CD14-positive monocyte (primary cell): ENCODE results near the gene TTLL10. TPM values are rescaled to one million over a fixed set of nuclear protein-coding genes. Genes with fewer than 3 reads are reported as not detected.

Experiments
- DNase-seq, 3 donors: peaks; one replicate each; pipeline ENCODE4 v3.0.0-alpha.2; 2011 to 2022
- H2AFZ ChIP-seq: 2 replicates; pipeline ENCODE4 v1.6.0; 2012; ENCODE audit warnings: mild to moderate bottlenecking, low read depth, low read length, inconsistent platforms; ENCODE audit not compliant: insufficient read depth, poor library complexity, severe bottlenecking
- H3K27ac ChIP-seq, 2 donors: 1 replicate in 1 of 2; 2 replicates in 1 of 2; pipeline ENCODE4 v1.5.1; 2012 to 2013; ENCODE audit warnings: low read length in 2 of 2, control low read depth in 1 of 2, inconsistent platforms in 1 of 2, low read depth in 1 of 2, mild to moderate bottlenecking in 1 of 2
- H3K27me3 ChIP-seq, 2 donors: one replicate each; pipeline versions ENCODE4 v1.6.0 to v1.6.1; 2011 to 2013; ENCODE audit warnings: low read length in 2 of 2; ENCODE audit not compliant: control insufficient read depth in 2 of 2, insufficient read depth in 2 of 2
- H3K36me3 ChIP-seq, 2 donors: replicated peaks in 1 of 2; 1 replicate in 1 of 2; 2 replicates in 1 of 2; pipeline versions ENCODE4 v1.5.1 to v1.6.1; 2012 to 2013; ENCODE audit warnings: low read length in 2 of 2, control low read depth in 1 of 2, inconsistent platforms in 1 of 2, mild to moderate bottlenecking in 1 of 2; ENCODE audit not compliant: insufficient read depth in 2 of 2, control insufficient read depth in 1 of 2
- H3K4me1 ChIP-seq, 2 donors: 1 replicate in 1 of 2; 2 replicates in 1 of 2; pipeline versions ENCODE4 v1.5.1 to v1.6.1; 2012 to 2013; ENCODE audit warnings: low read length in 2 of 2, control low read depth in 1 of 2, inconsistent platforms in 1 of 2, mild to moderate bottlenecking in 1 of 2, moderate library complexity in 1 of 2; ENCODE audit not compliant: insufficient read depth in 2 of 2, control insufficient read depth in 1 of 2
- H3K4me2 ChIP-seq: replicated peaks from 2 replicates; pipeline ENCODE3; 2012; ENCODE audit warnings: low read length, moderate library complexity, mild to moderate bottlenecking; ENCODE audit not compliant: poor library complexity, severe bottlenecking; ENCODE audit errors: extremely low read depth
- H3K4me3 ChIP-seq, 3 experiments: fragments of 200-600 bp in 1 of 3; sonication (generic) in 1 of 3; replicated peaks in 1 of 3; 1 replicate in 2 of 3; 2 replicates in 1 of 3; pipeline ENCODE4 v1.5.1; 2011 to 2013; ENCODE audit warnings: low read length in 3 of 3, mild to moderate bottlenecking in 3 of 3, control low read depth in 2 of 3, low read depth in 2 of 3, inconsistent platforms in 1 of 3, moderate library complexity in 1 of 3
- H3K79me2 ChIP-seq: 2 replicates; pipeline ENCODE4 v1.6.0; 2012; ENCODE audit warnings: mild to moderate bottlenecking, control low read depth, inconsistent platforms, low read length, moderate library complexity; ENCODE audit not compliant: insufficient read depth
- H3K9ac ChIP-seq: 2 replicates; pipeline ENCODE4 v1.6.0; 2017; ENCODE audit warnings: low read length, mild to moderate bottlenecking; ENCODE audit not compliant: insufficient read depth, poor library complexity, severe bottlenecking
- H3K9me3 ChIP-seq, 2 donors: replicated peaks in 1 of 2; 1 replicate in 1 of 2; 2 replicates in 1 of 2; pipeline versions ENCODE4 v1.5.1 to v1.6.1; 2012 to 2013; ENCODE audit warnings: low read length in 2 of 2, control low read depth in 1 of 2; ENCODE audit not compliant: control insufficient read depth in 1 of 2, insufficient read depth in 1 of 2
- H4K20me1 ChIP-seq: 2 replicates; pipeline ENCODE4 v1.6.0; 2012; ENCODE audit warnings: mild to moderate bottlenecking, low read length, control low read depth, moderate library complexity; ENCODE audit not compliant: insufficient read depth
- H3K27ac Mint-ChIP-seq, 7 donors: one replicate each; pipeline ENCODE4 v1.8.0; 2020; ENCODE audit warnings: mild to moderate bottlenecking in 7 of 7, mixed read lengths in 7 of 7, moderate library complexity in 6 of 7, inconsistent platforms in 2 of 7
- H3K27me3 Mint-ChIP-seq, 3 donors: one replicate each; pipeline ENCODE4 v1.8.0; 2021 to 2022; ENCODE audit warnings: low read depth in 3 of 3, mild to moderate bottlenecking in 3 of 3, mixed read lengths in 3 of 3, moderate library complexity in 3 of 3, inconsistent platforms in 1 of 3
- H3K36me3 Mint-ChIP-seq, 2 donors: one replicate each; pipeline ENCODE4 v1.8.0; 2020; ENCODE audit warnings: mixed read lengths in 2 of 2, inconsistent platforms in 1 of 2, mild to moderate bottlenecking in 1 of 2
- H3K4me1 Mint-ChIP-seq: one replicate; pipeline ENCODE4 v1.8.0; 2020; ENCODE audit warnings: mild to moderate bottlenecking, mixed read lengths
- H3K4me3 Mint-ChIP-seq, 2 donors: one replicate each; pipeline ENCODE4 v1.8.0; 2020; ENCODE audit warnings: mild to moderate bottlenecking in 2 of 2, mixed read lengths in 2 of 2, moderate library complexity in 1 of 2
- H3K9me3 Mint-ChIP-seq, 7 donors: one replicate each; pipeline ENCODE4 v1.8.0; 2020 to 2022; ENCODE audit warnings: mixed read lengths in 7 of 7, mild to moderate bottlenecking in 6 of 7, moderate library complexity in 6 of 7, inconsistent platforms in 2 of 7
- WGBS: methylation state at CpG from one replicate; pipeline ENCODE4 v1.1.5; 2013; ENCODE audit warnings: missing lambda C conversion rate; ENCODE audit not compliant: insufficient coverage; 5-methylcytosine and 5-hydroxymethylcytosine counted together
- intact Hi-C, 2 donors: fragments of 100-400 bp; cut with micrococcal nuclease; formaldehyde crosslinking; loops; one replicate each; pipeline versions ENCODE4 v1.15.0 to v1.15.1; 2023
- polyA plus RNA-seq, 3 donors: library from polyadenylated mRNA; depleted of rRNA in 1 of 3; unstranded in 2 of 3; stranded (reverse) in 1 of 3; fragments of 300-500 nt in 2 of 3; fragments of >200 nt in 1 of 3; fragmentation: Illumina TruSeq in 2 of 3; gene quantifications; 1 replicate in 2 of 3; 2 replicates in 1 of 3; pipeline ENCODE4 v1.2.3, GENCODE V29; 2012 to 2021
- TF ChIP-seq, protein P1 (sequence below): fragments of 200-600 bp; IDR thresholded peaks from one replicate; pipeline ENCODE4 v1.8.0; 2022; ENCODE audit warnings: antibody characterized with exemption, mild to moderate bottlenecking

Gene TTLL10
- polyA plus RNA-seq, 3 donors, result 0.06 TPM; not detected in 2

DNA sequence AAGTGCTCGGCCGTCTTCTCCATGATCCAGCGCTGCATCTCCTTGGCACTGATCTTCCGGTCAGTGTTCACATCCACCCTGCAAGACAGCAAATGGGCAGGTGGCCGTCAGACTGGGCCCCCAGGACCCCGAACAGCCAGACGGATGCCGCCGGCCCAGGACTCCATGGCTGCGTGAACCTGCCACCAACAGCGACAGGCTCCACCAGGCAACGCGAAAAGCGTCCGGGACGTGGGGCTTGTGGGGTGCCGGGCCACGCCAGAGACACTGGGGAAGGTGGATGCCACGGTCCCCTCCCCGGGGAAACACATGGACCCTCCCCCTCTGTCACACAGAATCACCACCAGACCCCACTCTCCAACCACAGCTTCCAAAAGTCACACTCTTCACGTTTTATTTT is 50.2 kb downstream of the TTLL10 start:
- H3K79me2 ChIP-seq, result peaks cover 47% of the 10 kb centered on the region

DNA sequence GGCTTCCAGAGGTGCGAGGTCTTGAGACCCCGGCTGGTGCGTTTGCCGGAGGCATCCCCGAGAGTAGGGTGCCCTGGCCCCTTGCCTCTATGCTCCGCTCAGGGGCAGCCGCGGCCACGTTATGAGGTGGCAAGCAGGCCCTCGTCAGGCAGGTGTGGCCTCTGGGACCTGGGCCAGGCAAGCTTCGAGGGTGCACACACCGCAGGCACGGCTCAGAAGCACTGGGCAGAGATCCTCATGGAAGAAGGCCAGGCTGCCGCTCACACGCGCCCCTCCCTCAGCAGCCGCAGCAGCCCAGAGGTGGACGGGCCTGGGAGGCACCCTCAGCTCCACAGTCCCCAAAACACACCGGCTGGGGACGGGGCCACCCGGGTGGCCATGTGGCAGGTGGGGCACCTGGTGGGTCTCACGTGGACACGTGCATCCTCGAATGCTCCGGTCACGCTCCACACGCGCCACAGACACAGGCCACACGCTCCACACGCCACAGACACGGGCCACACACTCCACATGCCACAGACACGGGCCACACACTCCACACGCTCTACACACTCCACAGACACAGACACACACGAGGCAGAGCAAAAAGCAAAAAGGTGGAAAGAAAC is 51.7 kb downstream of the TTLL10 start:
- Histone ChIP-seq H4K20me1 (peaks cover 93% of the 10 kb centered on the region), H3K4me3 (no peak overlapping the region), H3K36me3 (peaks cover 79 to 92% of the 10 kb centered on the region in 2 donors), H3K9ac (no peak overlapping the region), H3K9me3 (no peaks in the 10 kb centered on the region), H3K4me1 (peaks cover 7 to 8% of the 10 kb centered on the region in 2 donors), H3K4me2 (no peak overlapping the region), H3K27me3 (no peaks in the 10 kb centered on the region), H2AFZ (no peak overlapping the region), H3K27ac (no peak overlapping the region), H3K79me2 (peaks cover 61% of the 10 kb centered on the region)
- WGBS, result 96% methylated on average over 30 of the region's 34 CpGs
- Mint-ChIP-seq H3K27ac (no peak overlapping the region), H3K4me1 (peaks cover 9% of the 10 kb centered on the region), H3K27me3 (no peaks in the 10 kb centered on the region), H3K4me3 (no peak overlapping the region), H3K9me3 (peaks cover 0 to 2% (median 0%) of the 10 kb centered on the region in 7 donors), H3K36me3 (peaks cover 55 to 84% of the 10 kb centered on the region in 2 donors)
- intact Hi-C loops, result no loop called here
- TF ChIP-seq, protein P1, sequence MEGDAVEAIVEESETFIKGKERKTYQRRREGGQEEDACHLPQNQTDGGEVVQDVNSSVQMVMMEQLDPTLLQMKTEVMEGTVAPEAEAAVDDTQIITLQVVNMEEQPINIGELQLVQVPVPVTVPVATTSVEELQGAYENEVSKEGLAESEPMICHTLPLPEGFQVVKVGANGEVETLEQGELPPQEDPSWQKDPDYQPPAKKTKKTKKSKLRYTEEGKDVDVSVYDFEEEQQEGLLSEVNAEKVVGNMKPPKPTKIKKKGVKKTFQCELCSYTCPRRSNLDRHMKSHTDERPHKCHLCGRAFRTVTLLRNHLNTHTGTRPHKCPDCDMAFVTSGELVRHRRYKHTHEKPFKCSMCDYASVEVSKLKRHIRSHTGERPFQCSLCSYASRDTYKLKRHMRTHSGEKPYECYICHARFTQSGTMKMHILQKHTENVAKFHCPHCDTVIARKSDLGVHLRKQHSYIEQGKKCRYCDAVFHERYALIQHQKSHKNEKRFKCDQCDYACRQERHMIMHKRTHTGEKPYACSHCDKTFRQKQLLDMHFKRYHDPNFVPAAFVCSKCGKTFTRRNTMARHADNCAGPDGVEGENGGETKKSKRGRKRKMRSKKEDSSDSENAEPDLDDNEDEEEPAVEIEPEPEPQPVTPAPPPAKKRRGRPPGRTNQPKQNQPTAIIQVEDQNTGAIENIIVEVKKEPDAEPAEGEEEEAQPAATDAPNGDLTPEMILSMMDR, result no peak
- DNase-seq, result no peak

More for the DNA sequence above, 50.2 kb downstream of the TTLL10 start:
- no peak for DNase-seq
- H3K27me3 ChIP-seq, result no peaks in the 10 kb centered on the region
- peaks cover 0 to 2% (median 0%) of the 10 kb centered on the region in 7 donors for H3K9me3 Mint-ChIP-seq
- no peaks in the 10 kb centered on the region for H3K4me1 ChIP-seq
- H3K36me3 Mint-ChIP-seq, result peaks cover 59 to 85% of the 10 kb centered on the region in 2 donors
- H2AFZ ChIP-seq, result no peak overlapping the region
- H3K4me2 ChIP-seq, result no peak overlapping the region
- H3K9me3 ChIP-seq, result no peaks in the 10 kb centered on the region
- no peak overlapping the region for H3K9ac ChIP-seq
- H4K20me1 ChIP-seq, result peaks cover 90% of the 10 kb centered on the region
- intact Hi-C loops, result no loop called here
- WGBS, result 96% methylated on average over 20 of the region's 21 CpGs
- no peak overlapping the region for H3K4me3 ChIP-seq
- peaks cover 88 to 99% of the 10 kb centered on the region in 2 donors for H3K36me3 ChIP-seq
- H3K27ac ChIP-seq, result no peak overlapping the region
- no peak overlapping the region for H3K4me3 Mint-ChIP-seq
- no peaks in the 10 kb centered on the region for H3K27me3 Mint-ChIP-seq
- no peaks in the 10 kb centered on the region for H3K4me1 Mint-ChIP-seq
- TF ChIP-seq, protein P1, result no peak
- no peak overlapping the region for H3K27ac Mint-ChIP-seq
